HG03175 (cell line): ENCODE measurements around the gene TMEM242.

Experiments
- ATAC-seq: cut with Tn5 transposase; IDR thresholded peaks from one replicate; pipeline ENCODE4 v1.9.1; 2021; ENCODE audit warnings: mild to moderate bottlenecking, moderate library complexity; ENCODE audit not compliant: unreplicated experiment

TMEM242 gene

DNA sequence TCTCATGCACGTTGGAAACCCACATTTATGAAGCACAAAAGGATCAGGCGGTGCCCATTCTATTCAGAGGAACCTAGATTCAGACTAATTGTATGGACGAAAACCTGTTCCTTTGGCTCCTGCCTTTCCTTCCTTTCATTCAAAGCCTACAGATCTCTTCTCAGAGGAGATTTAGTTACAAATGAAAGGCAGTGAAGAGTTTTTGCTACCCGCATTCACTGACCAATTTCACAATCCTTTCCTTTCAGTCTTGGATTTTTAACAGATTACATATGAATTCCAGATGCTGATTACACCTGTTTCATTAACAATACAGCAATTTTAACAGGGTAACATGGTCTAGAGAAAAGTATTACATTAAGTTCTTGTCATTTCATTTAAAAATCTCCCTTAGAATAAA, 32.0 kb downstream of the TMEM242 start:
- no peak for ATAC-seq

GRCh38 chr6:157290797-157291196, 32.5 kb downstream of the TMEM242 start:
- ATAC-seq = no peak

DNA sequence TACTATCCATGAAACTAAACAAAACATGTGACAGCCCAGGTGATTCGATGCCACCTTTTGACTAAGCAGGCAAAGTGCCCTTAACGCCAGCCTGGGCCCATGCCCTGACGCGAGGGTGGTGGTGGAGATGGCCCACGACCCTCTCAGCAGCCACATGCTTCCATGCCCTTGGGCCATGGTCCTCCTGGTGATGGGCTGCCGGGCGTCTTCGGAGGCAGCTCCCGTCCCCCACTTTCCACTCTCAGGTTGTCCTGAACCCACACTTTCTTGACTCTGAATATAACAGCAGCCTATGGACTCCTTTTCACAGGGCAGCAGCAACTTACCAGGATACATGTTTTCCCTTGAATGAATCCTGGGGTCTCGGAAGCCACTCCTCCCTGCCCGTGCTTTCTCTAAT, 33.6 kb downstream of the TMEM242 start:
- ATAC-seq = no peak

GRCh38 chr6:157288575-157288974, 34.7 kb downstream of the TMEM242 start:
- ATAC-seq = no peak

GRCh38 chr6:157287923-157288322, 35.4 kb downstream of the TMEM242 start:
- ATAC-seq = no peak

DNA sequence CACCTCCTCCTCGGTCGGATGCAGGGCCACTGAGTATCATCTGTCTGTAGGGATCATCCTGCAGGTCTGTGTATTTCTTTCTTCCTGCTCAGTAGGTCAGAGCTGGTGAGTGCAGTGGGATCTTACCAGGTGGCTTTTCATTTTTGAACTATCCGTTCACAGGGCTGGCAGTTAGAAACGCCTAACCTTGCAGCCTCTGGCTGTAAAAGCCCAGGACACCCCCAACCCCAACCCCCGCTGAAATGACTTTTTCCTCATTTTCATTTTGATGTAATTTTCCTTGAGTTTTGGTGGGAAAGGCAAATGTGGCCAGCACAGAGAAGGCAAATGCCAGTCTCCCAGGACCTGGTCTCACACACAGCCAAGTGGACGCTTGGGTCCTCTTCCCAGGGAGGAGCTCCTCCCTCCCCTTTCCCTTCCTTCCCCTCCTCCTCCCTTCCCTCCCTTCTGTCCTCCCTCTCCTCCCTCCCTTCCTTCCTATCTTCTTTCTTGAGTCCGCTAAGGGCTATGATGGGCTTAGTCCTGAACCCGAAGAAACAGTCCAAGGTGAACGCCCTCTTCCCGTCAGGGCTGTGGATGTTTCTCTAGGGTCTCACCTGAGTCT, 36.0 kb downstream of the TMEM242 start:
- no peak for ATAC-seq

- no peak for ATAC-seq
Measured at GRCh38 chr6:157285422-157285779, 37.9 kb downstream of the TMEM242 start.

DNA sequence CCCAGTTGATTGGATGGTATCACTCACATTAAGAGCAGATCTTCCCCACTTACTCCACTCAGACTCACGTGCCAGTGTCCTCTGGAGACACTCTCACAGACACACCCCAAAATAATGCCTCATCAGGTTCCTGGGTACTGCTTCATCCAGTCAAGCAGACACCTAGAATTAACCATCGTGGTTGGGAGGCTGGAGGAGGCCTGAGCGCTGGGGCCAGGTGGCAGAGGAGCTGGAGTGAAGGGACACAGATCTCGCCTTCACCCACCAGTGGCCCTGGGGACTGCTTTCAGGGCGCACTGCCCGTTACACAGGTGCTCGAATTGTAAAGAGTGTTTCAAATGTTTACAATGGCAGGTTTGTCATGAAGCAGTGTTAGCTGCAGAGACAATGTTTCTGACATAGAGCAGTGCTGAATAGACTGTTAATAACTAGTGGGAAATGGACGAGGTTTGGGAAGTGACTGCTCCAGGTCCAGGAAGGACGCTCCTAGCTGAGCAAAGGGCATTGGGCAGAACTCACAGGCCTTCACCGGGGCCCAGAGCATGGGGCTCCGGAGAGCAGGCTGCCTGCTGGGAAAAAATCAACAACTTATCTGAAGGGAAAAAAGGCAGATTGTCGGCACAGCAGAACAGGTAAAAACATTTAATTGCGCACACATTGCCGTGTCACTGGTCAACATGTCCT, 38.4 kb downstream of the TMEM242 start:
- ATAC-seq = no peak

DNA sequence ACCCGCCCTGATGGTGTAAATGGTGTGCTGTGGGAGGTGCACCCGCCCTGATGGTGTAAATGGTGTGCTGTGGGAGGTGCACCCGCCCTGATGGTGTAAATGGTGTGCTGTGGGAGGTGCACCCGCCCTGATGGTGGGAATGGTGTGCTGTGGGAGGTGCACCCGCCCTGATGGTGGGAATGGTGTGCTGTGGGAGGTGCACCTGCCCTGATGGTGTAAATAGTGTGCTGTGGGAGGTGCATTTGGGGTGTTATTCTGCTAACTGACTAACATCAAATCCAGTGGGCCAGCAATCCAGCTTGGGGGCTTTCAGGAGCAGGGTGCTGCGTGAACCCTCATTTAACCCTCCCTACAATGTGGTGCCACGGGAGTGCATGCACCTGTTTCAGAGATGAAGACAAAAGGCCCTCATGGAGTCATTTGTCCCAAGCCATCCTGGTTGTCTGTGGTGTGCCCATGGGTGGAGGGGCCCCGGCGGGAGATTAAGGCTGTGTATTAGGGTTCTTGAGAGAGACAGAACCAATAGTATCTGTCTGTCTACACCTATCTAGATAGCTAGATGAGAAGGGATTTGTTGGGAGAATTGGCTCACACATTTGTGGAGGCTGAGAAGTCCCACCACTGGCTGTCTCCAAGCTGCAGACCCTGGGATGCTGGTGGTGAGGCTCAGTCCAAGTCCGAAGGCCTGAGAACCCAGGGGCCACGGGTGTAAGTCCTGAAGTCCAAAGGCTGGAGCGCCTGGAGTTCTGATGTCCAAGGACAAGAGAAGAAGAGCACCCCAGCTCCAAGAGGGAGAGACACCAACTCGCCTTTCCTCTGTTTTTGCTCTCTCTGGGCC, 39.2 kb downstream of the TMEM242 start:
- no peak for ATAC-seq

- no peak for ATAC-seq
Measured at GRCh38 chr6:157283330-157283898, 39.9 kb downstream of the TMEM242 start.

GRCh38 chr6:157282284-157282683, 41.0 kb downstream of the TMEM242 start:
- ATAC-seq = no peak

DNA sequence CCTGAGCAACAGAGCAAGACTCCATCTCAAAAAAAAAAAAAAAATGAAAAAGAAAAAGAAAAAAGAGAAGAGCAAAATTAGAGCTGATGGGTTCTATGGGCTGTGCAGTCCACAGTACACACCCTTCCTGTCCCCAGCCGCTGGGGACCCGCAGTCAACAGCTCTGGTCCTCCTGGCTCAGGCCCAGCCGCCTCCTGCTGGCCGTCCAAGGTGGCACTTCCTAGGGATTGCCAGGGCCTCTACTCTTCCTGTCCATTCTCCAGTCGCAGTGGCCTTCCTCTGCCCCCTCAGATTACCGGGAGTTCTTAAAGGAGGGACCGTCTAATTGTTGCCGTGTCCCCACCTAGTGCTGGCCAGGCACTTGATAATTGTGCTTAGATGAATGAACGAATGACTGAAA, 41.7 kb downstream of the TMEM242 start:
- no peak for ATAC-seq

- ATAC-seq = no peak
Measured at GRCh38 chr6:157280947-157281346, 42.4 kb downstream of the TMEM242 start.

- ATAC-seq = no peak
Measured at GRCh38 chr6:157280157-157280556, 43.2 kb downstream of the TMEM242 start.

- no peak for ATAC-seq
Measured at GRCh38 chr6:157278171-157278570, 45.1 kb downstream of the TMEM242 start.

GRCh38 chr6:157276731-157277130, 46.6 kb downstream of the TMEM242 start:
- no peak for ATAC-seq

DNA sequence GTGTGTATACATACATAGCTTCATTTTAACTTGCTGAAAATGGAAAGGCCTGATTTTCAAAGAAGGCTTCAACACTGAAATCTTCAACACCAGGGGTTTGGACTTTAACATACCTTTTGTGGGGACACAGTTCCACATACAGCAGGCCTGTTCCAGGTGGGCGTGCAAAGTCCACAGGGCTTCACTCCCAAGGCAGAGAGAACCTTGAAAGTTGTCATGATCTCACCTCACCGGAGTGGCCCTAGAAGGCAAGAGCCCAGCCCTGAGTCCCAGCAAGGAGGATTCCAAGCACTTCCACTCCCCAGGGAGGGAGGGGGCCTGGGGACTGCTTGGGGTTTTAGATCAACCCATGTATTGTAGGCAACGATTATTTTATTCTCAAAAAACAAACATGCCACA, 47.2 kb downstream of the TMEM242 start:
- no peak for ATAC-seq

- peak; percentile 94 for ATAC-seq
Measured at GRCh38 chr6:157274471-157275226, 48.7 kb downstream of the TMEM242 start.

DNA sequence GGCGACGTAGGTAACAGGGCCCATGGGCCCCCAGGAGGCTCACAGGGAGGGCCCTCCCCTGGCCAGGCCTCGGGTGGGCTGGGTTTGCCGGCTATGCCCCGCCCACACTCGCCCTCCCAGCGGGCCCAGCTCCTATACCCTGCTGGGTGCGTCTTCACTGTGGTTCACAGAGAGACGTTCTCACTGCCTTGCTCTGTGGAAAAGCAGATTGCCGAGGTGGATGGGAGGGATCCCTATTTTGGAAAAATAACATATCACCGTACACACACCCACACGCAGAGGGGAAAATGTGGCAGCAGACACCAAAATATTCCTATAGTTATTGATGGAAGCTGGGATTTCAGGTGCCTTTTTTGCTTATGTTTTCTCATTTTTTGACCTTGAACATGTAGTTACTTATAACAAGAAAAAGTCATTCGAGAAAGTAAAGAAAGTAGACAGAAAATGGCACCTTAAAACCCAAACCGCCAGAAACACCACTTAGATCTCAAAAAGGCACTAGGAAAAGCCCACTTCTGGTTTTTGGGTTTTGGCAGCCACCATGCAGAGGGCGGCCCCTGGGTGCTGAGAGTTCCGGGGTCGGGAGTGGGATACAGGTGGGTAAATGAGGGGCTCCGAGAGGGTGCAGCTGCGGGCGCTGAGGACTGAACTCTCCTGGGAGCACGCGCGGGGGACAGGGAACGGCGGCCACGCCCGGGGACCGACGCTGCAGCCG, 49.4 kb downstream of the TMEM242 start:
- ATAC-seq = peak; percentile 29
